Lung (tissue), 12 donors: ENCODE measurements around the gene FAM43A. TPM values are rescaled to one million over a fixed set of nuclear protein-coding genes. Genes with fewer than 3 reads are reported as not detected.

Experiments used
- ATAC-seq: fragments of 200-7000 bp; cut with Tn5 transposase; one replicate; pipeline ENCODE4 v1.9.1; 2020; ENCODE audit warnings: moderate number of reproducible peaks; ENCODE audit not compliant: insufficient read depth, low FRiP score
- DNase-seq, 3 donors: peaks; one replicate each; pipeline ENCODE4 v3.0.0-alpha.2; 2013 to 2017
- H3K27ac ChIP-seq, 2 donors: one replicate each; pipeline ENCODE4 v1.5.1; 2013; ENCODE audit warnings: mild to moderate bottlenecking in 2 of 2, moderate library complexity in 2 of 2, control low read depth in 1 of 2, inconsistent platforms in 1 of 2, low read depth in 1 of 2, low read length in 1 of 2
- H3K27me3 ChIP-seq, 3 donors: one replicate each; pipeline ENCODE4 v1.5.1; 2013; ENCODE audit warnings: low read length in 2 of 3; ENCODE audit not compliant: control insufficient read depth in 3 of 3, insufficient read depth in 3 of 3
- H3K36me3 ChIP-seq, 4 donors: one replicate each; pipeline ENCODE4 v1.5.1; 2013; ENCODE audit warnings: low read length in 4 of 4, mild to moderate bottlenecking in 1 of 4, moderate library complexity in 1 of 4; ENCODE audit not compliant: control insufficient read depth in 4 of 4, insufficient read depth in 4 of 4
- H3K4me1 ChIP-seq, 5 donors: one replicate each; pipeline ENCODE4 v1.5.1; 2013; ENCODE audit warnings: low read length in 5 of 5, mild to moderate bottlenecking in 2 of 5, moderate library complexity in 1 of 5; ENCODE audit not compliant: control insufficient read depth in 5 of 5, insufficient read depth in 5 of 5
- H3K4me3 ChIP-seq: one replicate; pipeline ENCODE4 v1.5.1; 2013; ENCODE audit warnings: mild to moderate bottlenecking, control low read depth, moderate library complexity
- H3K9ac ChIP-seq, 2 donors: one replicate each; pipeline ENCODE4 v1.5.1; 2013; ENCODE audit warnings: low read length in 2 of 2, control low read depth in 1 of 2; ENCODE audit not compliant: insufficient read depth in 1 of 2
- H3K9me3 ChIP-seq, 4 donors: one replicate each; pipeline ENCODE4 v1.5.1; 2013; ENCODE audit warnings: low read length in 3 of 4, mild to moderate bottlenecking in 1 of 4, moderate library complexity in 1 of 4; ENCODE audit not compliant: control insufficient read depth in 4 of 4, insufficient read depth in 3 of 4
- CTCF ChIP-seq: IDR thresholded peaks from 2 replicates; pipeline ENCODE4 v1.5.1; 2012; ENCODE audit warnings: mild to moderate bottlenecking; ENCODE audit errors: control extremely low read depth, extremely low read depth
- WGBS, 2 donors: extraction: QIAGEN DNeasy Blood & Tissue Kit; methylation state at CpG; one replicate each; pipeline ENCODE4 v1.1.7; 2013; 5-methylcytosine and 5-hydroxymethylcytosine counted together
- polyA plus RNA-seq, 2 donors: library from polyadenylated mRNA; stranded (reverse); fragments of 200-250 nt; gene quantifications; one replicate each; pipeline ENCODE4 v1.2.1, GENCODE V29; 2013
- total RNA-seq, 2 donors: library from RNA; depleted of rRNA in 1 of 2; stranded (reverse); fragments of >200 nt in 1 of 2; gene quantifications; one replicate each; pipeline ENCODE4 v1.2.1, GENCODE V29; 2014 to 2021
- donor health status: control.
- donor health status: control.
- donor health status: Bipolar disorder and iron deficiency.
- donor health status: healthy.
- donor health status: DM: yes; HTN: yes; CAD: no.

Gene FAM43A
- total and polyA plus RNA-seq, 4 donors, result 8.4 to 16.4 (median 14.7) TPM

- no peak for DNase-seq
- no peaks in the 10 kb centered on the region for H3K9me3 ChIP-seq
- TF ChIP-seq CTCF, result no peak
- H3K4me3 ChIP-seq, result no peak overlapping the region
- no peak for ATAC-seq
- peaks cover 0 to 9% (median 2%) of the 10 kb centered on the region in 4 donors for H3K36me3 ChIP-seq
- H3K4me1 ChIP-seq, result peaks cover 0 to 19% (median under 1%) of the 10 kb centered on the region in 5 donors
- WGBS, 2 donors, result 81 to 83% methylated on average over 2 of the region's 2 CpGs
- no peak overlapping the region for H3K27ac ChIP-seq
- H3K27me3 ChIP-seq, result peaks cover 0 to 6% (median 0%) of the 10 kb centered on the region in 3 donors
- H3K9ac ChIP-seq, result no peak overlapping the region
These were observed 2.3 kb upstream of the FAM43A start for GRCh38 chr3:194683380-194683779.

- no peak for ATAC-seq
- no peak for TF ChIP-seq CTCF
- H3K4me1 ChIP-seq, result peaks cover 0 to 34% (median 8%) of the 10 kb centered on the region in 5 donors
- no peak for DNase-seq
- peaks cover 0 to 9% (median 2%) of the 10 kb centered on the region in 4 donors for H3K36me3 ChIP-seq
- WGBS, 2 donors, result 53 to 60% methylated on average over 13 of the region's 13 CpGs
- H3K9ac ChIP-seq, result no peak overlapping the region
- H3K27me3 ChIP-seq, result peaks cover 0 to 6% (median 0%) of the 10 kb centered on the region in 3 donors
- H3K4me3 ChIP-seq, result no peak overlapping the region
- no peaks in the 10 kb centered on the region for H3K9me3 ChIP-seq
- no peak overlapping the region for H3K27ac ChIP-seq
These were observed 492 bp upstream of the FAM43A start for GRCh38 chr3:194685065-194685717.

- Histone ChIP-seq H3K4me3 (peak overlapping the region; percentile 80), H3K27ac (peak overlapping the region; percentile 88 to 92), H3K27me3 (peaks cover 0 to 6% (median 0%) of the 10 kb centered on the region in 3 donors), H3K4me1 (peaks cover 7 to 47% (median 17%) of the 10 kb centered on the region in 5 donors), H3K36me3 (peaks cover 0 to 9% (median 2%) of the 10 kb centered on the region in 4 donors), H3K9ac (no peak overlapping the region), H3K9me3 (no peaks in the 10 kb centered on the region)
- no peak for ATAC-seq
- TF ChIP-seq CTCF, result no peak
- 1% methylated on average over 29 of the region's 29 CpGs for WGBS, 2 donors
- no peak for DNase-seq
These were observed 732 bp downstream of the FAM43A start for GRCh38 chr3:194686414-194686815.
